GM21576 (cell line): ENCODE data around the gene MCF2L.
"Not testable (repeated sequence)": the region's sequence is repeated elsewhere in the genome, so short reads cannot be mapped to it uniquely, and the experiment has no call there.

Experiments
- ATAC-seq: cut with Tn5 transposase; IDR thresholded peaks from one replicate; pipeline ENCODE4 v1.9.1; 2021; ENCODE audit warnings: mild to moderate bottlenecking, moderate library complexity; ENCODE audit not compliant: unreplicated experiment

MCF2L gene

GRCh38 chr13:113106711-113107351 is 137.8 kb downstream of the MCF2L start:
- no peak for ATAC-seq

DNA sequence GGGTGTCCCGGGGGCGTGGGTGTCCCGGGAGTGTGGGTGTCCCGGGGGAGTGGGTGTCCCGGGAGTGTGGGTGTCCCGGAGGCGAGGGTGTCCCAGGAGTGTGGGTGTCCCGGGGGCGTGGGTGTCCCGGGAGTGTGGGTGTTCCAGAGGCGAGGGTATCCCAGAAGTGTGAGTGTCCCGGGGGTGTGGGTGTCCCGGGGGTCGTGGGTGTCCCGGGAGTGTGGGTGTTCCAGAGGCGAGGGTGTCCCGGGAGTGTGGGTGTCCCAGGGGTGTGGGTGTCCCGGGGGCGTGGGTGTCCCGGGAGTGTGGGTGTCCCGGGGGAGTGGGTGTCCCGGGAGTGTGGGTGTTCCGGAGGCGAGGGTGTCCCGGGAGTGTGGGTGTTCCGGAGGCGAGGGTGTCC is 139.5 kb downstream of the MCF2L start:
- not testable (repeated sequence) for ATAC-seq

- no peak for ATAC-seq
Observed at GRCh38 chr13:113109151-113110047, 140.4 kb downstream of the MCF2L start.

DNA sequence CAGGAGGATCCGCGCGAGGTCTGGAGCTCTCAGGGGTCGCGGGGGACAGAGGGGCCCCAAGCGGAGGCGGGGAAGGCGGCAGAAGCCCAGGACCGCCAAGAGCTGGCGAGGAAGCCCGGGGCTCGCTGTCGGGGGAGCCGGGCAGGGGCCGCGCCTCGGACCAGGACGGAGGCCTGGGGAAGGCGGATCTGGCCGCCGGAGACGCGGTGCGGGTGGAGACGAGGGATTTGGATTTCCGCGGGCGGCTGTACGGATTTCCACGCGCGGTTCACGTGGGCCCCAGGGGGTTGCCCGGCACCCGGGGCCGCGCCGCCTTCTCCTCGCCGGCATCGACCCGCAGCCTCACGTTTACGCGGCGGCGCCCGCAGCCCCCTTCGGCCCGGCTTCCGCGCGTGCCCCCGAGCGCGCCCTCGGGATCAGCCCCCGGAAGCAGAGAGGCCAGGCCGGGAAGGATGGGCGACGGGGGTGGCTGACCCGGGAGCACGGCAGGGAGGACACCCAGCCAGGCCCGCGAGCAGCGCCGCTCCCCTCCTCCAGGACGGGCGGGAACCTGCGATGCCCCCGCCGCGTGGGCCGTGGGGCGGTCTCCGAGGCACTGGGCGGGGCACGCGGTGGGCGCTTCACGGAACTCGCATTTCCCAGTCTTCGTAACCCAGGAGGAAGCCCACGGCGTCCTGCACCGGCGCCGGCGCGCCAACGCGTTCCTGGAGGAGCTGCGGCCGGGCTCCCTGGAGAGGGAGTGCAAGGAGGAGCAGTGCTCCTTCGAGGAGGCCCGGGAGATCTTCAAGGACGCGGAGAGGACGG is 141.2 kb downstream of the MCF2L start:
- ATAC-seq: no peak

- ATAC-seq: no peak
Observed at GRCh38 chr13:113110852-113111315, 141.9 kb downstream of the MCF2L start.

- ATAC-seq: not testable (repeated sequence)
Observed at GRCh38 chr13:113111821-113112220, 142.8 kb downstream of the MCF2L start.

DNA sequence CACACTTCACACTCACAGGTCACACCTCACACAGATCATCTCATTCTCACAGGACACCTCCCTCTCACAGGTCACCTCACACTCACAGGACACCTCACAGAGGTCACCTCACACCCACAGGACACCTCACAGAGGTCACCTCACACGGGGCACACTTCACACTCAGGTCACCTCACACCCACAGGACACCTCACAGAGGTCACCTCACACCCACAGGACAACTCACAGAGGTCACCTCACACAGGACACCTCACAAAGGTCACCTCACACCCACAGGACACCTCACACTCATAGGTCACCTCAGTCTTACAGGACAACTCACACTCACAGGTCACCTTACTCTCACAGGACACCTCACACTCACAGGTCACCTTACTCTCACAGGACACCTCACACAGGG is 143.5 kb downstream of the MCF2L start:
- ATAC-seq: not testable (repeated sequence)

DNA sequence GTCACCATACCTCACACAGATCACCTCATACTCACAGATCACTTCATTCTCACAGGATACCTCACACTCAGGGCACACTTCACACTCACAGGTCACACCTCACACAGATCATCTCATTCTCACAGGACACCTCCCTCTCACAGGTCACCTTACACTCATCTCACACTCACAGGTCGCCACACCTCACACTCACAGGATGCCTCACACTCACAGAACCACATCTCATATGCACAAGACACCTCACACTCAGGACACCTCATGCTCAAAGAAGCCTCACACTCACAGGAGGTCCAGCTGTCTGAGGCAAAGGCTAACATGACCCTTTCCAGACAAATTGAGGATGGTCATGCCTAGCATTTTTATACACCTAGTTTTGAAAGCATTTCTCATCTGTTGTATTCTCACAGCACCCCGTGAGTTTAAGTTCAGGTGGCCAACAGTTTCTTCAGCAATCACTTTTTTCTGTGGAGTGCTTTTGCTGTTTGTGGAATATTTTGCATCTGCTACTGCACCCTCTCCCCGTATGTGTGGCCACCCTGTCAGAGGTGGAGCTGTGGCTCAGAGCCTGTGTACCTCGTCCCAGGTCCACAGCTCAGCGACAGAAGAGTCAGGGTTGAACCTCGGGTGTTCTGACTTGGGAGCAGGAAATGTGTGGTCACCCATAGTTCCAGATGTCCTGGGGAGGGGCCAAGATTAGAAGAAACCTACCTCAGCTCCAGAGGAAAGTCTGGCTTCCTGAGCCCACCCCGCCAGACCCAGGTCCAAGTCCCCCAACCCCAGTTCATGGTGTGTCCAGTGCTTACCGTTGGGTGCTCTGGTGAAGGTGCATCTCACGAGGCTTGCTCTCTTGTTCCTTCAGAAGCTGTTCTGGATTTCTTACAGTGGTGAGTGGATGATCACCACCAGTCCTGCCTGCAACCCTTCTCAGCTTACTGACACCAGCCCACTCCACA is 144.2 kb downstream of the MCF2L start:
- no peak for ATAC-seq

DNA sequence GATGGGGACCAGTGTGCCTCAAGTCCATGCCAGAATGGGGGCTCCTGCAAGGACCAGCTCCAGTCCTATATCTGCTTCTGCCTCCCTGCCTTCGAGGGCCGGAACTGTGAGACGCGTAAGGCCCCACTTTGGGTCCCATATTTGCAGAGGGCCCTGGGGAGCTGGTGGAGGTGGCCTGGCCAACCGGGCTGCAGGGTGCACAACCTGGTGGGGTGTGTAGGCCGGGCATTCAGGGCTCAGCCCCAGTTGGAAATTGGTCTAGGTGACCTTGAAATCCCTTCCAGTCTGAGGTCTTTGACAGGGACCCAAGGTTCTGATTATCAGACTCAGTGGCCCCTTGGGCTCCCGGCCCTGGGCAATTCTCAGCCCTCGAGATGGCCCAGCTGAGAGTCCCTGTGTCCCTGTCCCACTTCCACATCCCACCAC is 144.8 kb downstream of the MCF2L start:
- ATAC-seq: no peak

DNA sequence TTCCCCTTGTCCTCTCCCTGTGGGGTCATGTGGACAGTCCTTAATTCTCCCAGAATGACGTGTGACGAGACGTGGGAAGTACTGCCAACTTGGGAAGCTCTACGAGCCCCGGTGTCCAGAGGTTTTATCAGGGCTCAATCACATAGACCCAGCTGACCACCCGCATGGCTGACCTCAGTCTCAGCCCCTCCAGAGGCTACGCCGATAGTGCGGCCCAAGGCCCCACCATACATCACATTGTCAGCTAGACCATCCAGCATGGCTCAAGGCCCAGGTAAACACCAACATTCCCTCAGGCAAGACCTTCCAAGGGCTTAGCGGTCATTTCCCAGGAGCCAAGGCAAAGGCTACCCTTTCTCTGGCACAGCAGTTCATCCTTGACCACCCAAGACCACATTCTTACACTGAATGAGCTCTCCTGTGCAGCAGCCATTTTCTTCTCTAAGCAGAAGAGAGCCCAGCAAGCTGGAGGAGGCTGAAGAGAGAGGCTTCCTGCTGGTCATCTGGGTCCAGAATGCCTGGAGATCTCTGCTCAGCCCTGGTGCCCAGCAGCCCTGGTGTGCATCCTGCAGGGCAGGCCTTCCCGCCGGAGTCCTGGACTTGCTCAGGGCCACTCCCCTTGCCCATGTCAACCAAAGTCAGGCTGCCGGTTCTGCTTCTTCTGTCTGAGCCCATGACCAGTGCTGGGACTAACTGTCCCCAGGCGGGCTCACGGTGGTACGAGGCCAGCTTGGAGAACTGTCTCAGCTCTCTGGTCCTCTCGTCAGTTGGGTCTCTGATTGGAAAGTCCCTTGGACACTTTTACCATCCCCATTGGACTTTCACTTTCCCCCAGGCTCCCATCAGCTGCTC is 145.7 kb downstream of the MCF2L start:
- ATAC-seq: no peak

DNA sequence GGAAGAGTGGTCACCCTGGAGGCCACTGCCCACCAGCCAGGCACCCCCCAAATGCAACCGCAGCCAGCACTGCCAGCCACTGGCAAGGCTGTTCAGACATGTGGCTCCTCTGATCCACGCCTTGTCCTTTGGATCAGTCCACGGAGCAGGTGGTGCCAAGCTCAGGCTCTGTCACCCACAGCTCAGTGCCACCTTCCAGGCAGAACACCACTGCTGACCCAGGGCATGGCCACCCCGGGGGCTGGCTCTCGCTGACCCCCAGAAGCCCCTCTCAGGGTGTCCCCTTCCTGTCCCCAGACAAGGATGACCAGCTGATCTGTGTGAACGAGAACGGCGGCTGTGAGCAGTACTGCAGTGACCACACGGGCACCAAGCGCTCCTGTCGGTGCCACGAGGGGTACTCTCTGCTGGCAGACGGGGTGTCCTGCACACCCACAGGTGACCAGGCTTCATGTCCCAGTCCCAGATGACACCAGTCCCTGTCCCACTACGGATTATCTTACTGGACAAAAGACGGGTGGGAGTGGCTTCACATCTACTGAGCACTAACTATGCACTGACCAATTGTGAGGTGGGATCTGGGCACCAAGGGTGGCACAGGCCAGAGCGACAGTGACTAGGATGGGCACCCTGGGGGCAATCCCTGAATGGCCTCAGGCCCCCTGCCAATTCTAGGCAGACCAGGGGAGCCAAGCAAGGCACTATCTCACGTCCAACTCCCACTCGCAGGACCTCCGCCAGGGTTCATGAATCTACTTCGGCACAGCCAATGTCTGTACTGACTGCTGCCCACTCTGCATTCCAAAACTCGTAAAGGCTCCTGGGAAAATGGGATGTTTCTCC is 146.6 kb downstream of the MCF2L start:
- ATAC-seq: no peak

DNA sequence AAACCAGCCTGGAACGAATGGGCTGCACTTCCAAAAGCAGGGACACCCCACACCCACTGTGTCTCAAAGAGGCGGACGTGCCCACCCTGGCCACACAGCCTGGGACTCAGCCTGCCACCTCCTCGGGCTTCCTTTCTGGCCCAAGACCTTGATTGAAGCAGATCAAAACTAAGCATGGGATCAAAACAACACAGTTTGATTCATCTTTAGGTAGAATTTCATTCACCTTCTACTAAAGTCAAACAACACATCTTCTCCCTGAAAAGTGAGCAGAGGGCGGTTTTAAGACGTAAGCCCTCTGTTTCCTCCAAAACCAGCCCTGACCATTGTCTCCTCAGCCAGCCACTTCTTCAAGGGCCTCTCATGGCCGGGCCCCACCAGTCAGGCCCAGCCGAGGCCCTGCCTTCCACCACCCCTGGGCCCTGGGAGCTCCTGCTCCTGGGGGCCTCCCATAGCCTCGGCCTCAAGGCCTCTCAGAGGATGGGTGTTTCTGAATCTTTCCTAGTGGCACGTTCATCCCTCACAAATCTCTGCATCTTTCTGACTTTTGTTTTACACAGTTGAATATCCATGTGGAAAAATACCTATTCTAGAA is 147.3 kb downstream of the MCF2L start:
- no peak for ATAC-seq

- no peak for ATAC-seq
Observed at GRCh38 chr13:113116871-113117271, 147.9 kb downstream of the MCF2L start.

- ATAC-seq: no peak
Observed at GRCh38 chr13:113117335-113117872, 148.4 kb downstream of the MCF2L start.

GRCh38 chr13:113117911-113118260 is 148.9 kb downstream of the MCF2L start:
- no peak for ATAC-seq

DNA sequence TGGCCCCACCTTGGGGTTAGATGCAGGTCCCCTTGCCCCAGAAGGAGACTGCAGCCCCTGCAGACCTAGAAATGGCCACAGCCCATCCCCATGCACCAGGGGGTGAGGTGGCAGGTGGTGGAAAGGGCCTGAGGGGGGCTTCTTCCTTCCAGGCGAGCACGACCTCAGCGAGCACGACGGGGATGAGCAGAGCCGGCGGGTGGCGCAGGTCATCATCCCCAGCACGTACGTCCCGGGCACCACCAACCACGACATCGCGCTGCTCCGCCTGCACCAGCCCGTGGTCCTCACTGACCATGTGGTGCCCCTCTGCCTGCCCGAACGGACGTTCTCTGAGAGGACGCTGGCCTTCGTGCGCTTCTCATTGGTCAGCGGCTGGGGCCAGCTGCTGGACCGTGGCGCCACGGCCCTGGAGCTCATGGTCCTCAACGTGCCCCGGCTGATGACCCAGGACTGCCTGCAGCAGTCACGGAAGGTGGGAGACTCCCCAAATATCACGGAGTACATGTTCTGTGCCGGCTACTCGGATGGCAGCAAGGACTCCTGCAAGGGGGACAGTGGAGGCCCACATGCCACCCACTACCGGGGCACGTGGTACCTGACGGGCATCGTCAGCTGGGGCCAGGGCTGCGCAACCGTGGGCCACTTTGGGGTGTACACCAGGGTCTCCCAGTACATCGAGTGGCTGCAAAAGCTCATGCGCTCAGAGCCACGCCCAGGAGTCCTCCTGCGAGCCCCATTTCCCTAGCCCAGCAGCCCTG is 149.4 kb downstream of the MCF2L start:
- no peak for ATAC-seq
